Tibial nerve (tissue), 4 donors: ENCODE results near the gene GID4.

ENCODE experiments used
- CTCF ChIP-seq, 5 experiments: fragments of 200-600 bp in 3 of 5; fragments of 450-650 bp in 2 of 5; sonication (generic) in 3 of 5; IDR thresholded peaks; one replicate each; pipeline ENCODE4 v1.5.1; 2016 to 2019; ENCODE audit warnings: antibody characterized with exemption in 5 of 5, mild to moderate bottlenecking in 3 of 5, moderate library complexity in 2 of 5
- EP300 ChIP-seq, 2 donors: sonication (generic); formaldehyde crosslinking; IDR thresholded peaks; one replicate each; pipeline ENCODE4 v1.6.1; 2017; ENCODE audit warnings: antibody characterized with exemption in 2 of 2, mild to moderate bottlenecking in 1 of 2
- POLR2A ChIP-seq, 2 donors: fragments of 450-650 bp; IDR thresholded peaks; one replicate each; pipeline ENCODE4 v1.6.1; 2017; ENCODE audit warnings: antibody characterized with exemption in 2 of 2, mild to moderate bottlenecking in 2 of 2, moderate library complexity in 2 of 2

- TF ChIP-seq CTCF (IDR thresholded peaks at IDR 0.05) (no peak), POLR2A (IDR thresholded peaks at IDR 0.05) (no peak), EP300 (IDR thresholded peaks at IDR 0.05) (no peak)
Measured at GRCh38 chr17:18008496-18009268, 30.5 kb upstream of the GID4 start.
